Panc1 (cell line): ENCODE results near the gene AARS1. TPM values are rescaled to one million over a fixed set of nuclear protein-coding genes. Genes with fewer than 3 reads are reported as not detected.
"Not testable (repeated sequence)": the region's sequence is repeated elsewhere in the genome, so short reads cannot be mapped to it uniquely, and the experiment has no call there.

Experiments
- ATAC-seq: fragments of 200-7000 bp; cut with Tn5 transposase; 2 replicates; pipeline ENCODE4 v1.9.1; 2020; ENCODE audit warnings: mild to moderate bottlenecking, moderate library complexity
- BruUV-seq: library from RNA; stranded (reverse); fragments of 400-500 nt; replicated peaks from 2 replicates; lab custom pipeline; 2021; lab: Mats Ljungman, UMichigan
- CTCF ChIA-PET: fragments of 300-600 bp; sonication (Branson Sonifier 250); formaldehyde crosslinking; loops from one replicate; lab custom pipeline; 2022; ENCODE audit warnings: antibody characterized with exemption; lab: Charles Lee
- POLR2A ChIA-PET: fragments of 300-600 bp; sonication (Branson Sonifier 250); formaldehyde crosslinking; loops from one replicate; lab custom pipeline; 2022; ENCODE audit warnings: antibody characterized with exemption; lab: Charles Lee
- DNase-seq: peaks from one replicate; pipeline ENCODE4 v3.0.0-alpha.2; 2010; ENCODE audit warnings: low read depth, low spot score
- H3K27ac ChIP-seq: 2 replicates; pipeline ENCODE4 v1.5.1; 2011; ENCODE audit warnings: mild to moderate bottlenecking, low read length, inconsistent platforms
- H3K27me3 ChIP-seq: fragments of 200-500 bp; sonication (Bioruptor generic); 2 replicates; pipeline ENCODE4 v1.6.0; 2014; ENCODE audit warnings: low read length, inconsistent platforms; ENCODE audit not compliant: control insufficient read depth, insufficient read depth
- H3K36me3 ChIP-seq: fragments of 200-500 bp; sonication (Bioruptor generic); 2 replicates; pipeline ENCODE4 v1.5.1; 2014; ENCODE audit warnings: inconsistent platforms, mild to moderate bottlenecking, low read length, moderate library complexity; ENCODE audit not compliant: control insufficient read depth, insufficient read depth
- H3K4me1 ChIP-seq: 2 replicates; pipeline ENCODE4 v1.5.1; 2011; ENCODE audit warnings: inconsistent platforms, mild to moderate bottlenecking, low read length, moderate library complexity; ENCODE audit not compliant: control insufficient read depth, insufficient read depth
- H3K4me3 ChIP-seq, 2 experiments: 2 replicates each; pipeline ENCODE4 v1.5.1; 2011 to 2012; ENCODE audit warnings: low read depth in 2 of 2, low read length in 2 of 2, mild to moderate bottlenecking in 2 of 2, inconsistent platforms in 1 of 2, moderate library complexity in 1 of 2
- H3K9me3 ChIP-seq: fragments of 200-500 bp; sonication (Bioruptor generic); 2 replicates; pipeline ENCODE4 v1.5.1; 2014; ENCODE audit warnings: low read depth, mild to moderate bottlenecking, inconsistent platforms, low read length, moderate library complexity; ENCODE audit not compliant: control insufficient read depth, insufficient read depth
- POLR2AphosphoS5 ChIP-seq: IDR thresholded peaks from 2 replicates; pipeline ENCODE4 v1.6.1; 2012; ENCODE audit warnings: mild to moderate bottlenecking, low read depth, low read length, moderate library complexity
- SIN3A ChIP-seq: IDR thresholded peaks from 2 replicates; pipeline ENCODE4 v1.6.1; 2012; ENCODE audit warnings: low read depth, mild to moderate bottlenecking, low read length, moderate library complexity, borderline replicate concordance; ENCODE audit not compliant: insufficient read depth
- TCF7L2 ChIP-seq: IDR thresholded peaks from 2 replicates; pipeline ENCODE4 v1.6.1; 2011; ENCODE audit warnings: mild to moderate bottlenecking, low read depth, low read length, inconsistent platforms
- in situ Hi-C: cut with HindIII; loops from 2 replicates; pipeline ENCODE4 v1.10.0; 2016; ENCODE audit warnings: low sequenced_read_pairs, low pct_unique_long_range_greater_than_20kb
- intact Hi-C: fragments of 100-400 bp; cut with micrococcal nuclease; formaldehyde crosslinking; loops from one replicate; pipeline ENCODE4 v1.10.0; 2022; ENCODE audit not compliant: unreplicated experiment
- total RNA-seq: library from RNA; stranded (reverse); gene quantifications from one replicate; pipeline ENCODE4 v1.2.1, GENCODE V29; 2021; ENCODE audit not compliant: unreplicated experiment
- TF ChIP-seq, protein P1 (sequence below): fragments of 450-650 bp; IDR thresholded peaks from 2 replicates; pipeline ENCODE4 v1.5.1; 2017; ENCODE audit warnings: mild to moderate bottlenecking
- TF ChIP-seq, protein P2 (sequence below), 2 experiments: IDR thresholded peaks; 2 replicates each; pipeline ENCODE4 v1.6.1; 2011 to 2012; ENCODE audit warnings: low read depth in 2 of 2, control low read depth in 1 of 2, low read length in 1 of 2, mild to moderate bottlenecking in 1 of 2, moderate library complexity in 1 of 2; ENCODE audit not compliant: insufficient read depth in 1 of 2

The AARS1 gene
- total RNA-seq, 1 experiment from 2014 or later, result 115 TPM

- no peak for ATAC-seq
- no peaks in the 10 kb centered on the region for H3K9me3 ChIP-seq
- peaks cover 13% of the 10 kb centered on the region for H3K36me3 ChIP-seq
- DNase-seq, result no peak
- H3K4me3 ChIP-seq, result no peak overlapping the region
- ChIA-PET CTCF (no interaction called here), POLR2A (no interaction called here)
- TF ChIP-seq POLR2AphosphoS5, result no peak
- TF ChIP-seq, protein P1, sequence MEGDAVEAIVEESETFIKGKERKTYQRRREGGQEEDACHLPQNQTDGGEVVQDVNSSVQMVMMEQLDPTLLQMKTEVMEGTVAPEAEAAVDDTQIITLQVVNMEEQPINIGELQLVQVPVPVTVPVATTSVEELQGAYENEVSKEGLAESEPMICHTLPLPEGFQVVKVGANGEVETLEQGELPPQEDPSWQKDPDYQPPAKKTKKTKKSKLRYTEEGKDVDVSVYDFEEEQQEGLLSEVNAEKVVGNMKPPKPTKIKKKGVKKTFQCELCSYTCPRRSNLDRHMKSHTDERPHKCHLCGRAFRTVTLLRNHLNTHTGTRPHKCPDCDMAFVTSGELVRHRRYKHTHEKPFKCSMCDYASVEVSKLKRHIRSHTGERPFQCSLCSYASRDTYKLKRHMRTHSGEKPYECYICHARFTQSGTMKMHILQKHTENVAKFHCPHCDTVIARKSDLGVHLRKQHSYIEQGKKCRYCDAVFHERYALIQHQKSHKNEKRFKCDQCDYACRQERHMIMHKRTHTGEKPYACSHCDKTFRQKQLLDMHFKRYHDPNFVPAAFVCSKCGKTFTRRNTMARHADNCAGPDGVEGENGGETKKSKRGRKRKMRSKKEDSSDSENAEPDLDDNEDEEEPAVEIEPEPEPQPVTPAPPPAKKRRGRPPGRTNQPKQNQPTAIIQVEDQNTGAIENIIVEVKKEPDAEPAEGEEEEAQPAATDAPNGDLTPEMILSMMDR, result no peak
- no peak for TF ChIP-seq SIN3A
- TF ChIP-seq TCF7L2, result no peak
- TF ChIP-seq, protein P2, sequence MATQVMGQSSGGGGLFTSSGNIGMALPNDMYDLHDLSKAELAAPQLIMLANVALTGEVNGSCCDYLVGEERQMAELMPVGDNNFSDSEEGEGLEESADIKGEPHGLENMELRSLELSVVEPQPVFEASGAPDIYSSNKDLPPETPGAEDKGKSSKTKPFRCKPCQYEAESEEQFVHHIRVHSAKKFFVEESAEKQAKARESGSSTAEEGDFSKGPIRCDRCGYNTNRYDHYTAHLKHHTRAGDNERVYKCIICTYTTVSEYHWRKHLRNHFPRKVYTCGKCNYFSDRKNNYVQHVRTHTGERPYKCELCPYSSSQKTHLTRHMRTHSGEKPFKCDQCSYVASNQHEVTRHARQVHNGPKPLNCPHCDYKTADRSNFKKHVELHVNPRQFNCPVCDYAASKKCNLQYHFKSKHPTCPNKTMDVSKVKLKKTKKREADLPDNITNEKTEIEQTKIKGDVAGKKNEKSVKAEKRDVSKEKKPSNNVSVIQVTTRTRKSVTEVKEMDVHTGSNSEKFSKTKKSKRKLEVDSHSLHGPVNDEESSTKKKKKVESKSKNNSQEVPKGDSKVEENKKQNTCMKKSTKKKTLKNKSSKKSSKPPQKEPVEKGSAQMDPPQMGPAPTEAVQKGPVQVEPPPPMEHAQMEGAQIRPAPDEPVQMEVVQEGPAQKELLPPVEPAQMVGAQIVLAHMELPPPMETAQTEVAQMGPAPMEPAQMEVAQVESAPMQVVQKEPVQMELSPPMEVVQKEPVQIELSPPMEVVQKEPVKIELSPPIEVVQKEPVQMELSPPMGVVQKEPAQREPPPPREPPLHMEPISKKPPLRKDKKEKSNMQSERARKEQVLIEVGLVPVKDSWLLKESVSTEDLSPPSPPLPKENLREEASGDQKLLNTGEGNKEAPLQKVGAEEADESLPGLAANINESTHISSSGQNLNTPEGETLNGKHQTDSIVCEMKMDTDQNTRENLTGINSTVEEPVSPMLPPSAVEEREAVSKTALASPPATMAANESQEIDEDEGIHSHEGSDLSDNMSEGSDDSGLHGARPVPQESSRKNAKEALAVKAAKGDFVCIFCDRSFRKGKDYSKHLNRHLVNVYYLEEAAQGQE (IDR thresholded peaks at IDR 0.05; ENCODE audit: insufficient read depth in 1 of 2, low read depth in 2 of 2, low read length in 1 of 2), result no peak
- H3K27me3 ChIP-seq, result no peaks in the 10 kb centered on the region
- no peak overlapping the region for H3K27ac ChIP-seq
- no TSS peak for BruUV-seq
- intact Hi-C loops (no loop called here), in situ Hi-C loops (no loop called here)
- H3K4me1 ChIP-seq, result no peaks in the 10 kb centered on the region
These were observed 19.1 kb downstream of the AARS1 start for GRCh38 chr16:70270176-70270575.

DNA sequence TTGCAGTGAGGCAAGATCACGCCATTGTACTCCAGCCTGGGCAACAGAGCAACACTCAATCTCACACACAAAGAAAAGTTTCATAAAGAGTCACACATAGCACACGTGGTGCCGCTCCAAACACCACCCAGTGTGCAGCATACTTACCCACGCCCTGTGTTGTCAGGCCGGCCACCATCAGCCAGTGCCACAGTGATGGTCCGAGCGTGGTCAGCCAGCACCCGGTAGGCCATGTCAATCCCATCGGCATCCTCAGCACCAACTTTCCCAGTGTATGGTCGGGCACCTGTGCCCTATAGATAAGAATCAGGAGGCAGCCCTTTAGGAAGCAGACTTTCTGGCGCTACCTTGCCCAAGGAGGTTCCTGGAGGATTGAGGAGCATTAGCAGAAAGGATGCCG lies 19.8 kb downstream of the AARS1 start:
- DNase-seq (no peak), ATAC-seq (no peak)
- TF ChIP-seq SIN3A (no peak), POLR2AphosphoS5 (no peak)
- TF ChIP-seq, protein P1, result no peak
- H3K9me3 ChIP-seq, result no peaks in the 10 kb centered on the region
- in situ Hi-C loops (no loop called here), intact Hi-C loops (no loop called here)
- H3K36me3 ChIP-seq, result peaks cover 19% of the 10 kb centered on the region
- BruUV-seq, result no TSS peak
- ChIA-PET CTCF (no interaction called here), POLR2A (no interaction called here)
- no peak overlapping the region for H3K27ac ChIP-seq
- H3K4me1 ChIP-seq, result no peaks in the 10 kb centered on the region
- no peaks in the 10 kb centered on the region for H3K27me3 ChIP-seq
- no peak overlapping the region for H3K4me3 ChIP-seq

DNA sequence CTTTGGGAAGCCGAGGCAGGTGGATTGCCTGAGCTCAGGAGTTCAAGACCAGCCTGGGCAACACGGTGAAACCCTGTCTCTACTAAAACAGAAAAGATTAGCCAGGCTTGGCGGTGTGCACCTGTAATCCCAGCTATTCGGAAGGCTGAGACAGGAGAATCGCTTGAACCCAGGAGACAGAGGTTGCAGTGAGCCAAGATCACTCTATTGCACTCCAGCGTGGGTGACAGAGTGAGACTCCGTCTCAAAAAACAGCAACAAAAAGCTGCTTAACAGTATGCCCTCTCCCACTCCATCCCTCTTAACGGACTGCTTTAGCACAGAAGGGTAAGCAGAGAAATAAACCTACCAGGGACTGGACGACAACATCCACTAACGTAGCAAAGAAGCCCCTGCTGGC lies 21.4 kb downstream of the AARS1 start:
- CTCF ChIA-PET, result interaction anchor here (0.6 kb wide), 1 partner anchor 400 kb away, joined by 3 read pairs; no protein-coding TSS in a partner anchor
- H3K4me1 ChIP-seq, DNase-seq, ATAC-seq, H3K27ac ChIP-seq, POLR2A ChIA-PET, H3K4me3 ChIP-seq, H3K27me3 ChIP-seq, in situ Hi-C loops, BruUV-seq, H3K9me3 ChIP-seq, intact Hi-C loops: not testable (repeated sequence)
- H3K36me3 ChIP-seq, result peaks cover 23% of the 10 kb centered on the region
